ENCODE data around the gene RPL31.
A peak's percentile ranks its signal among the peaks of the same experiment; 100 is the strongest.

Gene RPL31

GRCh38 chr2:101001691-101002561 lies at the start of gene RPL31:
TSS of gene RPL31 (plus strand) at chr2:101002289. CDS start at chr2:101002702, 413 bp downstream.
- peaks cover 6% of the 10 kb centered on the region for H3K27me3 Mint-ChIP-seq (ENCODE audit: low read depth, poor library complexity)
- peaks cover 45% of the 10 kb centered on the region for H3K36me3 Mint-ChIP-seq (ENCODE audit: low read depth)
- peaks cover 57% of the 10 kb centered on the region for H3K4me1 Mint-ChIP-seq
- H3K9me3 Mint-ChIP-seq: peaks cover 15% of the 10 kb centered on the region
- TF ChIP-seq CTCF (IDR thresholded peaks at IDR 0.05): no peak
- H3K4me3 Mint-ChIP-seq: peak within 1 kb of the TSS; percentile 99
- peak within 1 kb of the TSS; percentile 99 for H3K27ac Mint-ChIP-seq
- peak; percentile 94 for DNase-seq

- no peak for DNase-seq
- Mint-ChIP-seq H3K36me3 (ENCODE audit: low read depth) (no peaks in the 10 kb centered on the region), H3K4me3 (no peak overlapping the region), H3K9me3 (no peaks in the 10 kb centered on the region), H3K4me1 (peaks cover 24% of the 10 kb centered on the region), H3K27me3 (ENCODE audit: low read depth, poor library complexity) (no peaks in the 10 kb centered on the region), H3K27ac (no peak overlapping the region)
- TF ChIP-seq CTCF (IDR thresholded peaks at IDR 0.05): no peak
Measured at GRCh38 chr2:100952512-100952911, 49.6 kb upstream of the RPL31 start.

GRCh38 chr2:100953406-100954043 lies 48.6 kb upstream of the RPL31 start:
- Mint-ChIP-seq H3K27ac (no peak overlapping the region), H3K27me3 (ENCODE audit: low read depth, poor library complexity) (peaks cover 4% of the 10 kb centered on the region), H3K4me1 (peaks cover 24% of the 10 kb centered on the region), H3K36me3 (ENCODE audit: low read depth) (no peaks in the 10 kb centered on the region), H3K9me3 (no peaks in the 10 kb centered on the region), H3K4me3 (no peak overlapping the region)
- no peak for DNase-seq
- TF ChIP-seq CTCF (IDR thresholded peaks at IDR 0.05): no peak

- H3K9me3 Mint-ChIP-seq: no peaks in the 10 kb centered on the region
- peaks cover 4% of the 10 kb centered on the region for H3K27me3 Mint-ChIP-seq (ENCODE audit: low read depth, poor library complexity)
- H3K27ac Mint-ChIP-seq: no peak overlapping the region
Measured at GRCh38 chr2:100954044-100954420, 48.1 kb upstream of the RPL31 start.

GRCh38 chr2:100955226-100955625 lies 46.9 kb upstream of the RPL31 start:
- Mint-ChIP-seq H3K27ac (no peak overlapping the region), H3K4me3 (no peak overlapping the region), H3K9me3 (no peaks in the 10 kb centered on the region), H3K36me3 (ENCODE audit: low read depth) (no peaks in the 10 kb centered on the region), H3K27me3 (ENCODE audit: low read depth, poor library complexity) (peaks cover 4% of the 10 kb centered on the region), H3K4me1 (peaks cover 7% of the 10 kb centered on the region)
- TF ChIP-seq CTCF (IDR thresholded peaks at IDR 0.05): no peak
- DNase-seq: no peak

More at GRCh38 chr2:100954044-100954420, 48.1 kb upstream of the RPL31 start:
- DNase-seq: no peak
- Mint-ChIP-seq H3K36me3 (ENCODE audit: low read depth) (no peaks in the 10 kb centered on the region), H3K4me1 (peaks cover 19% of the 10 kb centered on the region), H3K4me3 (no peak overlapping the region)
- no peak for TF ChIP-seq CTCF (IDR thresholded peaks at IDR 0.05)
